Heart left ventricle (tissue), 16 donors: Measurements from ENCODE around the gene DMXL2. TPM values are rescaled to one million over a fixed set of nuclear protein-coding genes. Genes with fewer than 3 reads are reported as not detected.

Experiments
- ATAC-seq, 4 donors: fragments of 200-7000 bp; cut with Tn5 transposase; one replicate each; pipeline ENCODE4 v1.9.1; 2020 to 2022; ENCODE audit warnings: moderate library complexity in 4 of 4, mild to moderate bottlenecking in 3 of 4, moderate number of reproducible peaks in 1 of 4
- DNase-seq, 5 donors: peaks; one replicate each; pipeline ENCODE4 v3.0.0-alpha.2; 2020
- H3K27ac ChIP-seq, 12 donors: fragments of 200-600 bp; sonication (generic) in 4 of 12; one replicate each; pipeline versions ENCODE4 v1.5.0 to v1.8.0; 2016 to 2022; ENCODE audit warnings: mild to moderate bottlenecking in 2 of 12
- H3K27me3 ChIP-seq, 9 donors: fragments of 200-600 bp; sonication (generic) in 2 of 9; one replicate each; pipeline versions ENCODE4 v1.5.1 to v1.8.0; 2016 to 2022; ENCODE audit warnings: mild to moderate bottlenecking in 3 of 9
- H3K36me3 ChIP-seq, 9 donors: fragments of 200-600 bp; sonication (generic) in 2 of 9; one replicate each; pipeline versions ENCODE4 v1.5.0 to v1.8.0; 2018 to 2022; ENCODE audit warnings: mild to moderate bottlenecking in 2 of 9
- H3K4me1 ChIP-seq, 12 donors: fragments of 200-600 bp; sonication (generic) in 4 of 12; one replicate each; pipeline versions ENCODE4 v1.5.0 to v1.8.0; 2016 to 2022; ENCODE audit warnings: mild to moderate bottlenecking in 3 of 12
- H3K4me3 ChIP-seq, 12 donors: fragments of 200-600 bp; sonication (generic) in 4 of 12; one replicate each; pipeline versions ENCODE4 v1.5.0 to v1.8.0; 2017 to 2022; ENCODE audit warnings: mild to moderate bottlenecking in 9 of 12, moderate library complexity in 4 of 12
- H3K9me3 ChIP-seq, 12 donors: fragments of 200-600 bp; sonication (generic) in 4 of 12; one replicate each; pipeline versions ENCODE4 v1.5.0 to v1.8.0; 2016 to 2022; ENCODE audit warnings: mild to moderate bottlenecking in 1 of 12
- POLR2A ChIP-seq, 2 donors: fragments of 450-650 bp; IDR thresholded peaks; one replicate each; pipeline ENCODE4 v1.6.1; 2017; ENCODE audit warnings: antibody characterized with exemption in 2 of 2, mild to moderate bottlenecking in 2 of 2, moderate library complexity in 2 of 2
- WGBS, 4 donors: extraction: QIAGEN DNeasy Blood & Tissue Kit in 2 of 4; methylation state at CpG; one replicate each; pipeline versions ENCODE4 v1.1.5 to v1.1.7; 2013 to 2018; 5-methylcytosine and 5-hydroxymethylcytosine counted together
- intact Hi-C, 10 donors: fragments of 100-400 bp; cut with DNase I; formaldehyde crosslinking; loops; one replicate each; pipeline versions ENCODE4 v1.11.1 to v1.14.2; 2022
- polyA plus RNA-seq, 2 donors: library from polyadenylated mRNA; stranded (reverse); fragments of 200-250 nt; gene quantifications; one replicate each; pipeline ENCODE4 v1.2.3, GENCODE V29; 2013
- total RNA-seq, 9 donors: library from RNA; depleted of rRNA in 2 of 9; stranded (reverse); fragments of >200 nt in 2 of 9; fragmentation: NEBNext Ultra II Directional in 3 of 9; extraction: Animal tissue kit (Norgen Biotek cat#: 25700) in 3 of 9; gene quantifications; one replicate each; pipeline versions ENCODE4 v1.1.0 to v1.2.4, GENCODE V29; 2016 to 2023
- TF ChIP-seq, protein P1 (sequence below), 12 donors: fragments of 200-600 bp; sonication (generic) in 4 of 12; IDR thresholded peaks; one replicate each; pipeline versions ENCODE4 v1.5.0 to v1.8.0; 2018 to 2022; ENCODE audit warnings: antibody characterized with exemption in 12 of 12, mild to moderate bottlenecking in 5 of 12
- donor health status: ischemic (EF 13 %, LVEDD 7.1; RV severe dilation, severe dysfunction).
- donor health status: healthy with polysubstance abuse.
- donor health status: DM: no; HTN: yes; CAD: no.
- donor health status: DM: no; HTN: no; CAD: no.
- donor health status: ischemic (EF 25% LVEDD 6.9; RV normal size, moderate dysfunction).
- donor health status: ischemic (EF 25% LVEDD 5.7; RV mildly dilated, moderate dysfunction).
- donor health status: healthy.
- donor health status: DM: yes; HTN: yes; CAD: no.
- donor health status: ischemic (EF 35%, LVEDD 5.7; RV mildly dilated, moderate dysfunction).
- donor health status: nonischemic (EF 11% LVEDD 7.7; RV severe dilation, severe dysfunction).
- donor health status: DM: yes; HTN: yes; CAD: no.
- donor health status: PGD.
- donor health status: ischemic (EF 29% LVEDD 5.4; RV normal size, mild dysfunction).
- donor health status: nonischemic (EF 23%, LVEDD 6.1; RV moderate dilation, normal function).

Gene DMXL2
- total and polyA plus RNA-seq, 11 donors, result 4.5 to 33.5 (median 7.7) TPM

DNA sequence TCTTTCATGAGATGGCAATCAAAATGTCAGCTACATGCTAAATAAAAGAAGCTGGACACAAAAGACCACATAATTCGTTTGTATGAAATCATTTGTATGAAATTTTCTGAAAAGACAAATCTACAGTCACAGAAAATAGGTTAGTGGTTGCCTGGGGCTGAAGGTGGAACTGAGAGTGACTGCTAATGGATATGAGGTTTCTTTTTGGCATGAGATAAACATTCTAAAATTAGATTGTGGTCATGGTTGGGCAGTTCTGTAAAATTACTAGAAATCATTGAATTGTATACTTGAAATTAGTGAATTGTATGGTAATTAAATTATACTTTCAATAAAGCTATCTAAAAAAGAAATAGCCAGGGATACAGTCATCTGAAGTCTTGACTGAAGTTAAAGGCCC is 2.7 kb upstream of the DMXL2 start:
- H3K9me3 ChIP-seq, result no peaks in the 10 kb centered on the region
- ATAC-seq (no peak), DNase-seq (no peak)
- no peaks in the 10 kb centered on the region for H3K27me3 ChIP-seq
- TF ChIP-seq POLR2A (IDR thresholded peaks at IDR 0.05), result no peak
- TF ChIP-seq, protein P1, sequence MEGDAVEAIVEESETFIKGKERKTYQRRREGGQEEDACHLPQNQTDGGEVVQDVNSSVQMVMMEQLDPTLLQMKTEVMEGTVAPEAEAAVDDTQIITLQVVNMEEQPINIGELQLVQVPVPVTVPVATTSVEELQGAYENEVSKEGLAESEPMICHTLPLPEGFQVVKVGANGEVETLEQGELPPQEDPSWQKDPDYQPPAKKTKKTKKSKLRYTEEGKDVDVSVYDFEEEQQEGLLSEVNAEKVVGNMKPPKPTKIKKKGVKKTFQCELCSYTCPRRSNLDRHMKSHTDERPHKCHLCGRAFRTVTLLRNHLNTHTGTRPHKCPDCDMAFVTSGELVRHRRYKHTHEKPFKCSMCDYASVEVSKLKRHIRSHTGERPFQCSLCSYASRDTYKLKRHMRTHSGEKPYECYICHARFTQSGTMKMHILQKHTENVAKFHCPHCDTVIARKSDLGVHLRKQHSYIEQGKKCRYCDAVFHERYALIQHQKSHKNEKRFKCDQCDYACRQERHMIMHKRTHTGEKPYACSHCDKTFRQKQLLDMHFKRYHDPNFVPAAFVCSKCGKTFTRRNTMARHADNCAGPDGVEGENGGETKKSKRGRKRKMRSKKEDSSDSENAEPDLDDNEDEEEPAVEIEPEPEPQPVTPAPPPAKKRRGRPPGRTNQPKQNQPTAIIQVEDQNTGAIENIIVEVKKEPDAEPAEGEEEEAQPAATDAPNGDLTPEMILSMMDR (IDR thresholded peaks at IDR 0.05), result no peak
- H3K36me3 ChIP-seq, result no peaks in the 10 kb centered on the region
- intact Hi-C loops, result no loop called here
- no peak overlapping the region for H3K4me3 ChIP-seq
- H3K4me1 ChIP-seq, result peaks cover 0 to 25% (median 10%) of the 10 kb centered on the region in 12 donors
- WGBS, 4 donors, result 63 to 71% (median 65%) methylated on average over 1 of the region's 1 CpG
- no peak overlapping the region for H3K27ac ChIP-seq

DNA sequence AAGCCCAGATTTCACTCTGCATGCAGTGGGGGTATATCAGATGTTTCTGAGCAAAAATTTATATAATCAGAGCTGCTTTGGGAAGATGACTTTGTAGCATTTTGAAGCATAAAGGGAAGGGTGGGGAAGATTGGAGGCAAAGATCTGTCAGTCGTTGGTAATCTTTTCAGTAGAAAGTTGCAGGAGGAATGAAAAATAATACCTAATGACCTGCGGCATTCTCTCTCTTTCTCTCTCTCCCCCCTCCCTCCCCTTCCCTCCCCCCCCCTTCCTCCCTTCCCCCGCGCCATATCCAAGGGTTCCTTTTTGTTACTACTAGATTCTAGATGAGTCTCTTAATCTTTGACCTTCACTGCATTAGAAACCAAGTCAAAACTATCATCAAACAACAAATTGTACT is 1.5 kb upstream of the DMXL2 start:
- H3K4me1 ChIP-seq, result peaks cover 0 to 32% (median 10%) of the 10 kb centered on the region in 12 donors
- H3K9me3 ChIP-seq, result no peaks in the 10 kb centered on the region
- H3K4me3 ChIP-seq, result no peak overlapping the region
- intact Hi-C loops, result no loop called here
- TF ChIP-seq POLR2A (IDR thresholded peaks at IDR 0.05), result no peak
- TF ChIP-seq, protein P1 (IDR thresholded peaks at IDR 0.05), result no peak
- no peaks in the 10 kb centered on the region for H3K27me3 ChIP-seq
- peak overlapping the region in 1 of 12 donors; percentile 96 for H3K27ac ChIP-seq
- ATAC-seq, result no peak
- 79 to 85% (median 83%) methylated on average over 4 of the region's 4 CpGs for WGBS, 4 donors
- no peak for DNase-seq
- no peaks in the 10 kb centered on the region for H3K36me3 ChIP-seq

DNA sequence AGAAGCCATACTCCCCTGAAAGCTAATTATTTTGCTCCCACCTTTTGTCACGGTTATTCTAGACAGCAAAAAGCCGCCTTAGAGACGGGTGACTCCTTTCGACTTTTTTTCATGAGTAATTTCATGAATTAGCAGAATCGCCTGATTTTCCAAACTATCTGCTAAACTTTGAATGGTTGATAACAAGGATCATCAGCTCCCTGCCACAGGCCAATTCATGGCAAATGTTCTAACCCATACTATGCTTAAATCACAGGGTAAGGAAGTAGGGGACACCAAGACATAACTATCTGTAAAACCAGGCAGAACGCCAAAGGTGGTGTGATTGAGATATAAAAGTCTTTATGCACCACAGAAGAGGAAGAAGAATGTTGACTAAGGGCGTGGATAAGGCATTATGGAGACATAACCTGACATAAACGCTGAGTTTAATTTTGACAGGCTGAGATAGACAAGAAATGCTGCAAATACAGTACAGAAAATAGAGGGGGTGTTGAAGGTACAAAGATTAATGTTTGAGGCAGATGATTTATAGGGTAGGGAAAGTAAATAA is 891 bp upstream of the DMXL2 start:
- no peaks in the 10 kb centered on the region for H3K27me3 ChIP-seq
- peak overlapping the region in 9 of 12 donors; percentile 61 to 96 (median 76) for H3K27ac ChIP-seq
- H3K36me3 ChIP-seq, result no peaks in the 10 kb centered on the region
- TF ChIP-seq, protein P1 (IDR thresholded peaks at IDR 0.05), result no peak
- TF ChIP-seq POLR2A (IDR thresholded peaks at IDR 0.05), result no peak
- peaks cover 0 to 37% (median 10%) of the 10 kb centered on the region in 12 donors for H3K4me1 ChIP-seq
- intact Hi-C loops, result no loop called here
- WGBS, 4 donors, result 17 to 24% (median 23%) methylated on average over 8 of the region's 8 CpGs
- H3K4me3 ChIP-seq, result peak overlapping the region; percentile 73 to 95 (median 85)
- no peak for DNase-seq
- no peak for ATAC-seq
- no peaks in the 10 kb centered on the region for H3K9me3 ChIP-seq

DNA sequence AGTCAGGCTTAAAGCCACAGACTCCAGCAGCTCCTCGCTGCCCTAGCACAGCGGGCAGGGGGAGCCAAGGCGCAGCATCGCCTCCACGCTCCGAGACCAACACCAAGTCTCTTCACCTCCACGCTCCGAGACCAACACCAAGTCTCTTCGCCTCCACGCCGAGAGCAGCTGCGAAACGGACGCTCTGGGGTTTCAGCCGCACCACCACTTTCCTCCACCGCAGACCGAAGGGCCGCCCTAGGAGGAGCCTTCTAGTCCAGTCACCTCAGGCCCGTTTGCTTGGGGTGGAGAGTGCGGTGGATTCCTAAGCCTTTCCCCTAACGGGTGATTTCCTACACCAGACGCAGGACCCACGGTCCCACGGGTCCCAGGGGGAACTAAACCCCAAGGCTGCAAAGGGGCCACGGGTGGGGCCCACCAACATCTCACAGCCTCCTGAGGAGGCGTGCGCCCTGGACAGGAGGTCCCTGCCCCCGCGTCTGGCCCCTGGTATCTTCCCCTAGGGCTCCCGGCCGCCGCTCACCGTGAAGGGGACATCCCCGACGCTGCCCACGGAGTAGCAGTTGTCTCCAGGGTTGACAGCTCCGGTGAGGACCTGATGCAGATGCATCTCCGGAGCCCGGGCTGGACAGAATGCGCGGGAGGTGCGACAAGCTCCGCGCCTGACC is 501 bp downstream of the DMXL2 start:
- intact Hi-C loops, result no loop called here
- H3K9me3 ChIP-seq, result no peaks in the 10 kb centered on the region
- DNase-seq (peak; percentile 32 to 69 (median 51)), ATAC-seq (peak; percentile 62 to 68 (median 63))
- H3K4me1 ChIP-seq, result peaks cover 0 to 51% (median 10%) of the 10 kb centered on the region in 12 donors
- H3K27me3 ChIP-seq, result no peaks in the 10 kb centered on the region
- no peaks in the 10 kb centered on the region for H3K36me3 ChIP-seq
- peak overlapping the region; percentile 73 to 95 (median 85) for H3K4me3 ChIP-seq
- peak overlapping the region in 11 of 12 donors; percentile 61 to 96 (median 76) for H3K27ac ChIP-seq
- 0 to 1% (median 0%) methylated on average over 25 to 44 of the region's 44 CpGs for WGBS, 4 donors
- no peak for TF ChIP-seq POLR2A (IDR thresholded peaks at IDR 0.05)
- TF ChIP-seq, protein P1 (IDR thresholded peaks at IDR 0.05), result peak in 2 of 12 donors; percentile 10 to 24
